Fibroblast of lung (primary cell): ENCODE data around the gene HNMT. TPM values are rescaled to one million over a fixed set of nuclear protein-coding genes. Genes with fewer than 3 reads are reported as not detected.

Experiments
- DNase-seq, 2 donors: peaks; one replicate each; pipeline versions ENCODE4 v3.0.0 to v3.0.0-alpha.2; 2010; ENCODE audit warnings: low read depth in 2 of 2
- H2AFZ ChIP-seq: 2 replicates; pipeline ENCODE4 v1.5.1; 2012; ENCODE audit warnings: low read length, control low read depth, inconsistent platforms
- H3K27ac ChIP-seq: 2 replicates; pipeline ENCODE4 v1.5.1; 2011; ENCODE audit warnings: low read length, control low read depth; ENCODE audit not compliant: insufficient read depth
- H3K27me3 ChIP-seq: 2 replicates; pipeline ENCODE4 v1.5.1; 2011; ENCODE audit warnings: mild to moderate bottlenecking, low read length; ENCODE audit not compliant: control insufficient read depth, insufficient read depth
- H3K36me3 ChIP-seq: 2 replicates; pipeline ENCODE4 v1.5.1; 2011; ENCODE audit warnings: low read length; ENCODE audit not compliant: control insufficient read depth, insufficient read depth
- H3K4me1 ChIP-seq: 2 replicates; pipeline ENCODE4 v1.5.1; 2011; ENCODE audit warnings: low read length; ENCODE audit not compliant: control insufficient read depth, insufficient read depth; ENCODE audit errors: extremely low read depth
- H3K4me2 ChIP-seq: 2 replicates; pipeline ENCODE4 v1.5.1; 2011; ENCODE audit warnings: low read length, control low read depth; ENCODE audit not compliant: insufficient read depth; ENCODE audit errors: extremely low read depth
- H3K4me3 ChIP-seq, 4 experiments: fragments of 200-600 bp in 1 of 4; sonication (generic) in 1 of 4; replicated peaks in 1 of 4; 2 replicates each; pipeline ENCODE4 v1.5.1; 2011 to 2016; ENCODE audit warnings: low read length in 4 of 4, low read depth in 3 of 4, mild to moderate bottlenecking in 3 of 4, control low read depth in 2 of 4, inconsistent platforms in 1 of 4, mixed read lengths in 1 of 4; ENCODE audit not compliant: insufficient read depth in 1 of 4; ENCODE audit errors: control extremely low read depth in 1 of 4
- H3K79me2 ChIP-seq: 2 replicates; pipeline ENCODE4 v1.5.1; 2012; ENCODE audit warnings: mild to moderate bottlenecking, low read length, inconsistent platforms; ENCODE audit not compliant: control insufficient read depth, insufficient read depth
- H3K9ac ChIP-seq: 2 replicates; pipeline ENCODE4 v1.5.1; 2011; ENCODE audit warnings: mild to moderate bottlenecking, low read length, control low read depth; ENCODE audit not compliant: insufficient read depth
- H3K9me3 ChIP-seq: 2 replicates; pipeline ENCODE4 v1.5.1; 2012; ENCODE audit warnings: low read depth, low read length; ENCODE audit not compliant: control insufficient read depth, insufficient read depth
- H4K20me1 ChIP-seq: 2 replicates; pipeline ENCODE4 v1.5.1; 2011; ENCODE audit warnings: low read length; ENCODE audit not compliant: control insufficient read depth, insufficient read depth; ENCODE audit errors: extremely low read depth
- CTCF ChIP-seq, 2 donors: IDR thresholded peaks in 1 of 2; conservative IDR thresholded peaks in 1 of 2; 1 replicate in 1 of 2; 2 replicates in 1 of 2; pipeline ENCODE4 v1.5.1; 2011 to 2012; ENCODE audit warnings: low read length in 2 of 2, control low read depth in 1 of 2, inconsistent platforms in 1 of 2, low read depth in 1 of 2, mild to moderate bottlenecking in 1 of 2
- EZH2 ChIP-seq: IDR thresholded peaks from 2 replicates; pipeline ENCODE4 v1.5.1; 2012; ENCODE audit warnings: low read length, control low read depth, mild to moderate bottlenecking; ENCODE audit errors: missing control alignments
- polyA plus RNA-seq, 2 donors: library from polyadenylated mRNA; depleted of rRNA in 1 of 2; stranded (reverse) in 1 of 2; unstranded in 1 of 2; fragments of >200 nt; gene quantifications; 2 replicates each; pipeline ENCODE4 v1.2.1, GENCODE V29; 2011 to 2012; ENCODE audit warnings: missing spikeins in 1 of 2
- total RNA-seq: library from RNA; depleted of rRNA; stranded (reverse); fragments of >200 nt; gene quantifications from 2 replicates; pipeline ENCODE4 v1.2.1, GENCODE V29; 2014

Gene HNMT
- total and polyA plus RNA-seq, 2 donors (not counting 1 experiment from before 2014, with no cell fraction given) = 45.9 to 163 TPM

DNA sequence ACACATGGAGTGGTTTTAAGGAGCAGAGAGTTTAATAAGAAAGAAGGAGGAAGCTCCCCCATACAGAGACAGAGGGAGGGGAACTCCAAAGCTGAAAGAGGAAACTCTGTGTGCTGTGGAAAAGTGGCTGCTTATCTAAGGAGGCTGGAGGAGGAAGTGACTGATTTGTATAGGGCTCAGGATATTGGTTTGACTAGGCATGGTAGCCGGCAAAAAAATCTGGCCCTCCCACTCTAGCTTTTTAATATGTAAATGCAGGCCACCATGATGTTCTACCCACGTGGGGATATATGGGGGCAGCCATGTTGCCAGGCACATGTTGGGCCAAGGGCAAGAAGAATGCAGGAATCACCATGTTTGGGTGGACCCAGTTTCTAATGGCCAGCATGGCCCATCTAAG, 64.3 kb downstream of the HNMT start:
- H3K4me1 ChIP-seq = no peaks in the 10 kb centered on the region
- H3K4me3 ChIP-seq = no peak overlapping the region
- no peak overlapping the region for H3K9ac ChIP-seq
- no peaks in the 10 kb centered on the region for H3K36me3 ChIP-seq
- no peak for DNase-seq
- no peak overlapping the region for H3K4me2 ChIP-seq
- no peak overlapping the region for H3K27ac ChIP-seq
- no peaks in the 10 kb centered on the region for H3K27me3 ChIP-seq
- TF ChIP-seq EZH2 = no peak
- TF ChIP-seq CTCF (conservative IDR thresholded peaks at IDR 0.05 in 1 of 2, IDR thresholded peaks at IDR 0.05 in 1 of 2; ENCODE audit: low read depth in 1 of 2, low read length in 2 of 2) = no peak
- no peaks in the 10 kb centered on the region for H3K79me2 ChIP-seq
- no peaks in the 10 kb centered on the region for H3K9me3 ChIP-seq
- H2AFZ ChIP-seq = no peak overlapping the region
- no peaks in the 10 kb centered on the region for H4K20me1 ChIP-seq

DNA sequence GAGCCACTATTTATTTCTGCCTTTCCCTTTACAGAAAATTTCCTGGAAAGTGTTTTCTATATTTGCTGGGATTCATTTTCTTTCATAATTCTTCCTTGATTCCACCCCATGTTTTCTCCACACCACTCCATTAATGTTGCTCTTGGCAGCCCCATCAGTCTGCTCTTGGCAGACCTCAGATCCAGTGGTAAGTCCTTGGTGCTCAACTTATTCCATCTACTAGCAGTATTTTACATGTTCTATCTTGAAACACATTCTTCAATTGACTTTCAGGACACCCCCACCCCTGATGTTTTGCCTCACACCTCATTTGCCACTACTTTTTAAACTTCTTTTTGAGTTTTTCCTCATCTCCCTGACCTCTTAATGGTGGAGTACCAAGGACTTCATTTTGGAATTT, 65.0 kb downstream of the HNMT start:
- H3K27me3 ChIP-seq = no peaks in the 10 kb centered on the region
- no peaks in the 10 kb centered on the region for H3K9me3 ChIP-seq
- H3K9ac ChIP-seq = no peak overlapping the region
- no peaks in the 10 kb centered on the region for H3K36me3 ChIP-seq
- H3K4me2 ChIP-seq = no peak overlapping the region
- peak; percentile 33 to 90 for DNase-seq
- no peak overlapping the region for H3K4me3 ChIP-seq
- H3K79me2 ChIP-seq = no peaks in the 10 kb centered on the region
- no peaks in the 10 kb centered on the region for H4K20me1 ChIP-seq
- no peak for TF ChIP-seq EZH2
- no peak for TF ChIP-seq CTCF (conservative IDR thresholded peaks at IDR 0.05 in 1 of 2, IDR thresholded peaks at IDR 0.05 in 1 of 2; ENCODE audit: low read depth in 1 of 2, low read length in 2 of 2)
- no peaks in the 10 kb centered on the region for H3K4me1 ChIP-seq
- no peak overlapping the region for H2AFZ ChIP-seq
- H3K27ac ChIP-seq = no peak overlapping the region

DNA sequence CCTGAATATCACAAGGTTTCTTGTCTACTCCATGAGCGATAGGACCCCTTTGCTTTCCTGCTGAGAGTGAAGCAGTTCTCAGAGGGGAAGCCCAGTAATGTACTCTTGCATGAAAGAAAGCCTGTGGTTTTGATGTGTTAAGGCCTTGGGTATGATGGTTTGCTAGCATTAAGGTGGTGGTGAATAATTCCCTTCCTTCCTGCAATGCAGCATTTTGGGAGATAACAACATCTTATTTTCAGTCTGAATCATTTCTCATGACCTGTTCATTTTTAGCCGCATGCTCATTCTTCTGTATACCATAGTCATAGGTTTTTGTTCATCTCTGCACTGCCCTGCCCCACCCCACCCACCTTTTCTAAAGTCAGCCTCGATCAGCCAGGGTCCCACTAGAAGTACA, 66.2 kb downstream of the HNMT start:
- TF ChIP-seq CTCF (conservative IDR thresholded peaks at IDR 0.05 in 1 of 2, IDR thresholded peaks at IDR 0.05 in 1 of 2; ENCODE audit: low read depth in 1 of 2, low read length in 2 of 2) = no peak
- TF ChIP-seq EZH2 = no peak
- Histone ChIP-seq H3K79me2 (no peaks in the 10 kb centered on the region), H3K36me3 (no peaks in the 10 kb centered on the region), H3K4me1 (no peaks in the 10 kb centered on the region), H3K27ac (no peak overlapping the region), H3K27me3 (no peaks in the 10 kb centered on the region), H4K20me1 (no peaks in the 10 kb centered on the region), H3K4me3 (no peak overlapping the region), H2AFZ (no peak overlapping the region), H3K9ac (no peak overlapping the region), H3K9me3 (no peaks in the 10 kb centered on the region), H3K4me2 (no peak overlapping the region)
- DNase-seq = peak in 1 of 2 donors; percentile 98
